Right forelimb (tissue), 1 donor: ENCODE results near the gene LCAT.
A peak's percentile ranks its signal among the peaks of the same experiment; 100 is the strongest.
"Not testable (repeated sequence)": the region's sequence is repeated elsewhere in the genome, so short reads cannot be mapped to it uniquely, and the experiment has no call there.

Experiments used
- DNase-seq: peaks from one replicate; pipeline ENCODE4 v3.0.0-alpha.2; 2018

The LCAT gene

DNA sequence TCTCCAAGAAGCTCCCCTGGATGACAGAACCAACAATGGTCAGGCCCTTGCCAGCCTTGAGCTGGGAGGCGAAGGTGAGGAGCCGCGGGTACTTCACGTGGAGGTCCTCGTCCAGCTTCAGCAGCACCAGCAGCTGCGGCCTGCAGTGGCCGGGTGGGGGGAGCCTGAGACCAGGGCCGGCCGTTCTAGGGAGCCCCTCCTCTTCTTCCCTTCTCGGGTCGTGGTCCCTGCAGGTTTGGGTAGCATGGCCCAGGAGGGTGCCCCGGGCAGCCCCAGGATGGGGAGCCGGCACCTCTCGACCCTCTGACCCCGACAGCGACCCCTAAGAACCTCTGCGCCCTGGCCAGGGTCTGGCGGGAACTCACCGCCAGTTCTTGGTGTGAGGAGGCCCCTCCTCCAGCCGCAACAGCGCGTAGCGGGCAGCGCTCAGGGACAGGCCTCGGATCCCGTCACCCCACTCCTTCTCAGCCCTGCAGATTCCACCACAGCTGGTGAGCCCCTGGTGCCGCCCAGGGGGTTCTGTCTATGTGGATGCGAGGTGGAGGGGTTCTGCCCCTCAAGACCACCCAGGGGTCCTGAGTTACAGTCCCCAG is 3.1 kb upstream of the LCAT start:
- DNase-seq: no peak

- no peak for DNase-seq
Observed at GRCh38 chr16:67946128-67946569, 2.2 kb upstream of the LCAT start.

GRCh38 chr16:67945392-67945933 is 1.5 kb upstream of the LCAT start:
- no peak for DNase-seq

DNA sequence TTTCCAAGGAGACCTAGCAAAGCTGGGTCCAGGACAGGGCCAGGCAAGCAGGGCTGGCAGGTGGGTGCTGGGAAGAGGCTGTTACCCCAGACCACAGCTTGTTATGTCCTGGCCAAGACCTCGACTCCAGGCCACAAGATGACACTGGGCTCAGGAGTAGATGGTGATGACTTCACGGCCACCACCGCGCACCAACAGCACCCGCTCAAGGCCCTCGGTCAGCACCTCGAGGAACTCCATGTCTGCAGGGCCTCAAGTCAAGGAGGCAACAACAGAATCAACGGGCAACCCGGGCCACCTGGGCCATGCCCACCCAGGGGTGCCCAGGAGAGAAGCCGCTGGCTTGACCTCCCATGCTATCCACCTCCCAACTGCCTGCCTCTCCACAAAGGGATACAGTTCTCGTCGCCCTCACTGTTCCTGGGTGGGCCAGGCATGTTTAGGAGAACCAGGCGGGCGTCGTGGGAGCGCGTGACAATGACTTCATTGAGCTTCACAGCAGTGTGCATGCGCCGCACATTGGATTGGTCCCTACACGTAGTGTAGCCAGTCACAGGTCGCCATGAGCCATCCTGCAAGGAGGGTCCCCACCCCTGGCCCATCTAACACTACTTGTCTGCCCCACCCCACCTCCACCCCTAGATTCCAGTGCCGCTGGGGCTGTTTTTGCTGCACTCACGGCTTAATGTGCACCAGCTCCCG is 921 bp upstream of the LCAT start:
- DNase-seq: no peak

DNA sequence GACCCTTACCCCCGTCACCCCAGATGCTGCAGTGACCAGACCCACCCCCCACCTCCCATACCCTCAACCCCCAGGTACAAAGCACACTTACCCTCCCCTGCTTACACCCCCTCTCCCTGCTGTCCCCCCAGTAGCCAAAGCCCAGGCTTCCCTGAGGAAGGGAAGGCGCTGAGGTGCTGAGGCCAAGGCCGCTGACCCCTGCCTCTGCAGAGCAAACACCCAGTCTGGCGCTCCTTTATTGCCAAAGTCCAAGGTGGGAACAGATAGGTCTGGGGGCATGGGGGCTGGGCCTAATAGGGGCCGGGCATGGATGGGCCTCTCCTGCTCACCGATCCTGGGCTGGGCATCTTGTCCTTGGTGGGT is 683 bp downstream of the LCAT start:
- DNase-seq: no peak

DNA sequence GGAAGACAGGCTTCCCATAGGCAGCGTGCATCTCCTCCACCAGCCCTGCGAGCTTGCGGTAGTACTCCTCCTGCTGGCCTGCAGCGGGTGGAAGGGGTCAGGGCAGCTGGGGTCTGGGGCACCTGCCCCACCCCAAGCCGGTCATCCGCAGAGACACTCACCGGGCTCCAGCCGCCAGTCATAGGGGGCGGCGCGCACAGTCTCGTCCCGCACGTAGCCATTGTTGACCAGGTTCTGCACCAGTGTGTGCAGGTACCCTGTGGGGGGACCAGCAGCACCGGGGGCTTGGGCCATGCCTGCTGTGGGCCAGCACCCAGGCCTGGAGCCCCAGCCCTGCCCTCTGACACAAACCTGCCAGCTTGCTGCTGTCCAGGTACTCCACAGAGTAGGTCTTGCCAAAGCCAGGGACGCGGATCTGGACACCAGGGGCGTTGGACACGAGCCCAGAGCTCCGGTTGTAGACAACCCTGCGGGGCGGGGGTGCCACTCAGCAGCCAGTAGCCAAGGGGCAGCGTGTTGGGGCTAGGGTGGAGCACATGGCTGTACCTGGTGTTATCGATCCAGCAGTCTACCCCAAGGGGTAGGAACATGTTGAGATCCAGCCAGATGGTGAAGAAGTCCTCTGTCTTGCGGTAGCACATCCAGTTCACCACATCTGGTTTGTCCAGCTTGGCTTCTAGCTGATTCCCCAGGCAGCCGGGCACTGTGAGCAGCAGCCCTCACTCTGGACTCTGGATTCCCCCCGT is 1.2 kb downstream of the LCAT start:
- no peak for DNase-seq

DNA sequence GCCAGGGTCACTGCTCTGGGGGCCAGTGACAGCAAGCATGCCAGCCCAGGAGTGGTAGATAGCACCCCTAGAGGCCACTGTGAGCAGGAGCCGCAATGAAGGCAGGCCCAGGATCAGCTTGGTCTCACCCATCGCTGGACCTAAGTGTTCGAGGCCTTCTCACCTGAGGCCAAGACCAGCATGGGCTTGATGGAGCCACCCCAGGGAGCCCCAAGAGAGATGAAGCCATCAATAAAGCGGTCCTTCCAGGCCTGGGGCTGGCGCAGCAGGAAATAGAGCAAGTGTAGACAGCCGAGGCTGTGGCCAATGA is 1.8 kb downstream of the LCAT start:
- DNase-seq: no peak

- DNase-seq: no peak
Observed at GRCh38 chr16:67941469-67942199, 2.3 kb downstream of the LCAT start.

DNA sequence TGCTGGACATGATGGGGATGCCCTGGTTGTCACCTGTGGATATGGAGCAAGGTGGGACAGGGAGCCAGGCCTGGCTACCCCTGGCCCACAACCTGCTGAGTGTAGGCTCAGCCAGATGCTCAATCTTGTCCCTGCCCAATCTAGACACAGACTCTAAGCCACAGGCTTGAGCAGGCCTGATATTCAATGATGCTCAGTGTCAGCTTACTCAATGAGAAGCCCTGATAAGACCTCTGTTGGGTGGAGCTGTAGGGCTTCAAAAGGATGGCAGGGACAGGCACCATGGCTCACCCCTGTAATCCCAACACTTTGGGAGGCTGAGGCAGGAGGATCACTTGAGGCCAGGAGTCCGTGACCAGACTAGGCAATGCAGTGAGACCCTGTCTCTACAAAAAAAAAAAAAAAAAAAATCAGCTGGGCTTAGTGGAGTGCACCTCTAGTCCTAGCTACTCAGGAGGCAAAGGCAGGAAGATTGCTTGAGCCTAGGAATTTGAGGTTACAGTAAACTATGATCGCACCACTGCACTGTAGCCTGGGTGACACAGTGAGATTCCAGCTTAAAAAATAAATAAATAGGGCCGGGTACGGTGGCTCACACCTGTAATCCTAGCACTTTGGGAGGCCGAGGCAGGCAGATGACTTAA is 3.4 kb downstream of the LCAT start:
- DNase-seq: no peak

- no peak for DNase-seq
Observed at GRCh38 chr16:67939507-67940445, 4.1 kb downstream of the LCAT start.

DNA sequence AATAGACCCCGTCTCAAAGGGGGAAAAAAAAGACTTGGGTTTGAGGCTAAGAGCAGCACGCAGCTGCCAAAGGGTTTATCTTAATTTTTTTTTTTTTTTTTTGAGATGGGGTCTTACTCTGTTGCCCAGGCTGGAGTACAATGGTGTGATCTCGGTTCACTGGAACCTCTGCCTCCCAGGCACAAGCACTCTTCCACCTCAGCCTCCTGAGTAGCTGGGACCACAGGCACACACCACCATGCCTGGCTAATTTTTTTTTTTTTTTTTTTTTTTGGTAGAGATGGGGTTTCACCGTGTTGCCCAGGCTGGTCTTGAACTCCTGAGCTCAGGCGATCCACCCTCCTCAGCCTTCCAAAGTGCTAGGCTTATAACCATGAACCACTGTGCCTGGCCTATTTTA is 6.2 kb downstream of the LCAT start:
- not testable (repeated sequence) for DNase-seq

DNA sequence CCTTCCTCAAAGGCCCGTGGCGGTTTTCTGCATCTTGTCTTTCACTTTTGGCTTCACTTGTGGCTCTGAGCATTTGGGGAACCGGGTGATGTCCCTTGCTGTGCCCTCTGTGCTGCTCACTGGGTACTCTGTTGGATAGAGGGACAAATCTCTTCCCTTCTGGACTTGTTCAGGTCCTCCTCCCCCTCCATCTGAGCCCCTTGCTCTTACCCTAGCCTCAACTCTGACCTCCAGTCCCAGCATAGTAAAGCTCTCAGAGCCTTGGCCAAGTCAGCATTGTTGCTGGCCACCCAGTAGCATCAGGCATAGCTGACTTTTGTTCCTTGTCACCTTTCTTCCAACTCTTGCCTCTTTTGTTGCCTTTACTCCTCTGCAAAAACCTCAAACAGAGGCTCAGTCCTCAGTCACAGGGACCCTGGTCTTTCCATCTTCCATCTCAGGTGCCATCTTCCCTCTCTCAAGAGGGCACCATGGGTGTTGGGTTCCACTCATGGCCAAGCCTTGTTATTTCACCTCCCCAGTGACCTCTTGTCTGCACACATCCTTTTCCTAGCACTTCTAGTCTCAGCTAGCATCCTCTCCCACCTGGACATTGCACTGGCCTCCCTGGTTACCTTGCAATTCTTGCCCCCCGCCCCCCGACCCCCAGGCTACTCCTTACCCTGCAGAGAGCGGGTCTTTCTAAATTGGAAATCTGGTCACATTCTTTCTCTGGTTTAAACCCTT is 6.9 kb downstream of the LCAT start:
- DNase-seq: no peak

DNA sequence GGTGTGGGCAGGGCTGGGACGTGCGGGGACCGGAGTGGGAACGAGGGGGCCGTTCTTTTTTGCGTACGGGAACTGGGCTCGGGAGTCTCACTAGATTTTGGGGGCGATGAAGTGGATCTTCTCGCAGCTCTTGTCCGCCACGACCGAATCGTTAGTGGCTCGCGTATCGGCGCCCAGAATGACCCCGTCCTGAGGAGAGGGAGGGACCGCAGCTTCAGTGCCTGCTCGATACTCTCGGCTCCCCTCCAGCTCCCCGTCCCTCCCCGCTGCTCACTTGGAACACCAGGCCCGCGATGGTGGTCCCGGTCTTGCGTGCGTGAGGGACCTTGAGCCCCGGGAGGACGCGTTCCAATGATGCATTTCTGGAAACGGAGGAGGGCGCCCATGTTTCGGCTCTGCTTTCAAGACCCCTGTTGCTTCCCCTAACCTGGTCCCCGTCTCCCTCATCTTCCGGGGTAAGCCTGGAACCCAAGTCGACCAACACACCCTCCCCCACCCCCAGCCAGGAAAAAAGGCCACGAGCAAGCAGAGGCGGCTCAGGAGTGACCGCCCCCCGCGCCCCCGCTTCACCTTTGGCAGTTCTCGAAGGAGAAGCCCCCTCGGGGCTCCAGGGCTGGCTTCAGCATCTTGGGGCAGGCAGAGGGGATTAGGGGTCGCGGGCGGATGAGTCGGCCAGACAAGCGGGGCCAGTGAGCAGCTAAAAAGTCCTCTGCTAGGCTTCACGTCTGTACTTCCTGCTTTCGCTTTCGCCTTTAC is 7.6 kb downstream of the LCAT start, which contains the start of gene PSMB10:
Gene PSMB10 (minus strand): TSS at position 727 of the 756 bp plus-strand sequence. CDS start 101 bp downstream, at position 626.
- peak; percentile 75 for DNase-seq

DNA sequence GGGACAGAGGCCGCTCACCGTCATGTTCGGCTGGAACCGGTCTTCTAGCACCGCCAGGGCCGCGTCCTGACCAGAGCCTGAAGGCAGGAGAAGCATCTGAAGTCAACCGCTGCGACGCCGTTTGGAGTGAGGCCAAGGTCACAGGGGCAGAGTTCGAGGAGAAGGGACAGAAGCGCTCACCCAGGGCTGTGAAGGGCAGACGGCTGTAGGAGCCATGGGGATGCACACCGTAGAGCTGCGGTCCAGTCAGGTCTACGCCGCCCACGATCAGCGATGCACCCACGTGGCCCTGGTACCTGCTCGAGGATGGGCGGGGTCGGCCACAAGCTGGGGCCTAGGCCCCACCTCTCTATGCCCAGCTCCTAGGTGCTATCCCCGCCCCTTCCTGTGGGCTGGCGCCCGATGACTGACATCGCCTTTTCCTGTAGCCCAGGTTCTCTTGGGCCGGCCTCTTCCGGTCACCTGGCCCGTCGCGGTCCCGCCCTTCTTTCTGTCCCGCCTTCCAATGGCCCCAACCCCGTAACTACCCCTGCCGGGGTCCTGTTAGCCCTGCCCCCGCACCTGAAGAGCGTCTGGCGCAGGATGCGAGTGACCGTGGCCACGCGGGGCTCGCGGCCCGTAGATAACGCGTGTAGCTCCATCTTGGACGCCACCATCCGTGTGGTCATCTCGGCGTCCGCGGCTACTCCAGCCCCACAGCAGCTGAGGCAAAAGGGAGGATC is 8.4 kb downstream of the LCAT start:
- DNase-seq: peak; percentile 90

DNA sequence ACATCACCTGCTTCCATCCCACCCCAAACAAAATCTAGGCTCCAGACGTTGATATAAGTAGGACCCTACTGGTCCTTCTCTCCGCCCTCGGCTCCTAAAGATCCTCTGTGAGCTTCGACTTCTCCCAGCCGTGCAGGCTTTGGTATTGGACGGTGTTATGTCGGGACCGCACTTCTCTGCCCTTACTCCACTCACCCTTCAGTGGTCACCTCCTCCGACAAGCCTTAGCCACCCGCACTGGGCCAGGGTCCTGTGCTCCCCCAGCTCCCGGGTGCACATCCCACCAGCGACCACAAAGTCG is 8.9 kb downstream of the LCAT start:
- DNase-seq: no peak

DNA sequence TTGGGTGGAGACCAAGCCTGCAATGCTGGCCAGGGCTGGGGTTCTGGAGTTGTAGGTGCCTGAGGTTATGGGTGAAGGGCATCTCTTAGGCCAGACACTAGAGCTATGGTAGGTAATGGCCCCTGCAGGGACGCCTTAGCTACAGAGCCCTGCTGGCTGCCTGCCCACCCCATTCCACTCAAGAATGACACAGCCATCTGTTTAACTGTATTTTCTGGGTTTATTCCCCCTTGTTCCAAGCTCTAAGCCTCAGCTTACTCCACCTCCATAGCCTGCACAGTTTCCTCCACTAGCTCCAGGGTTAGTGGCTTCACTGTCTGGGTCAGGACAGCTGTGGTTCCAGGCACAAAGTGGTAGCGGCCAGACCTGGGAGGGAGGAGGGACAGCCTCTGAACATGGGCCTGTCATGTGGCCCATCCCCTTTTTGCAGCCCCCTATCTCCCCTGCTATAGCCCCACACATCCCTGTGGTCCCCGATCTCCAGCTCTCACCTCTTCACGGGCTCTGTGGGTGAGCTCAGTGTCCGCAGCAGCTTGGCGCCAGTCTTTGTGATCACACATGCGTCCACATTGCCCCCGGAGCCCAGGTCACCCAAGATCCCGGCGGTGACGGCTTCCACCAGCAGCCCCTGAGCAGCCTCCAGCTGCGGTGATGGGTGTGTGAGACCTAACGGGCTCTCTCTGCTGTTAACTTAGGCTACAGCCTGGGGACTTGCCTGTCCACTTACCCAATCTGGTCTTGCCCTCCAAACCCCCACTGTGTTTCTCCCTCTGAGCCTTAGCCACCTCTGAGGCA is 9.4 kb downstream of the LCAT start:
- DNase-seq: no peak

GRCh38 chr16:67933805-67934204 is 10.1 kb downstream of the LCAT start:
- DNase-seq: peak; percentile 37

GRCh38 chr16:67932462-67932840 is 11.5 kb downstream of the LCAT start:
- peak; percentile 42 for DNase-seq
